PFSK-1 (cell line): Measurements from ENCODE around the gene STK11.

Experiments
- FOXP2 ChIP-seq: optimal IDR thresholded peaks from 2 replicates; pipeline ENCODE3; 2011; ENCODE audit warnings: borderline replicate concordance, control low read depth, inconsistent platforms; ENCODE audit not compliant: insufficient read depth; ENCODE audit errors: extremely low read length, extremely low read depth
- POLR2AphosphoS5 ChIP-seq: IDR thresholded peaks from 2 replicates; pipeline ENCODE4 v1.6.1; 2012; ENCODE audit warnings: low read depth, mild to moderate bottlenecking, control low read depth, low read length, moderate library complexity
- REST ChIP-seq, 2 experiments: IDR thresholded peaks; 2 replicates each; pipeline versions ENCODE4 v1.6.1 to v1.8.0; 2011 to 2012; ENCODE audit warnings: low read depth in 2 of 2, low read length in 2 of 2, control low read depth in 1 of 2, inconsistent platforms in 1 of 2, mild to moderate bottlenecking in 1 of 2, moderate library complexity in 1 of 2; ENCODE audit not compliant: insufficient read depth in 1 of 2
- SIN3A ChIP-seq: IDR thresholded peaks from 2 replicates; pipeline ENCODE4 v1.6.1; 2012; ENCODE audit warnings: mild to moderate bottlenecking, low read length, moderate library complexity, borderline replicate concordance; ENCODE audit not compliant: insufficient read depth
- TAF1 ChIP-seq: IDR thresholded peaks from 2 replicates; pipeline ENCODE4 v1.6.1; 2012; ENCODE audit warnings: low read length, control low read depth, borderline replicate concordance; ENCODE audit not compliant: insufficient read depth

GRCh38 chr19:1275976-1276627 is 70.5 kb downstream of the STK11 start:
- no peak for TF ChIP-seq TAF1
- peak; percentile 6; the same call in 1 of the 2 replicates for TF ChIP-seq SIN3A
- TF ChIP-seq POLR2AphosphoS5 = no peak; the same call in 1 of the 2 replicates
- TF ChIP-seq REST (IDR thresholded peaks at IDR 0.05; ENCODE audit: insufficient read depth in 1 of 2, low read depth in 2 of 2, low read length in 2 of 2) = no peak
- TF ChIP-seq FOXP2 = no peak
